DOHH2 (cell line): Measurements from ENCODE around the gene HIC2.

Experiments used
- EZH2phosphoT487 ChIP-seq: fragments of 200-600 bp; sonication (generic); IDR thresholded peaks from 2 replicates; pipeline ENCODE4 v1.6.1; 2017; ENCODE audit warnings: borderline replicate concordance, mild to moderate bottlenecking, antibody characterized with exemption, low read length, moderate library complexity, mixed read lengths
- TF ChIP-seq, protein P1 (sequence below): fragments of 200-600 bp; sonication (generic); IDR thresholded peaks from one replicate; pipeline ENCODE4 v1.5.1; 2014; ENCODE audit warnings: antibody characterized with exemption, mild to moderate bottlenecking, low read depth, low read length; ENCODE audit not compliant: poor library complexity, severe bottlenecking

DNA sequence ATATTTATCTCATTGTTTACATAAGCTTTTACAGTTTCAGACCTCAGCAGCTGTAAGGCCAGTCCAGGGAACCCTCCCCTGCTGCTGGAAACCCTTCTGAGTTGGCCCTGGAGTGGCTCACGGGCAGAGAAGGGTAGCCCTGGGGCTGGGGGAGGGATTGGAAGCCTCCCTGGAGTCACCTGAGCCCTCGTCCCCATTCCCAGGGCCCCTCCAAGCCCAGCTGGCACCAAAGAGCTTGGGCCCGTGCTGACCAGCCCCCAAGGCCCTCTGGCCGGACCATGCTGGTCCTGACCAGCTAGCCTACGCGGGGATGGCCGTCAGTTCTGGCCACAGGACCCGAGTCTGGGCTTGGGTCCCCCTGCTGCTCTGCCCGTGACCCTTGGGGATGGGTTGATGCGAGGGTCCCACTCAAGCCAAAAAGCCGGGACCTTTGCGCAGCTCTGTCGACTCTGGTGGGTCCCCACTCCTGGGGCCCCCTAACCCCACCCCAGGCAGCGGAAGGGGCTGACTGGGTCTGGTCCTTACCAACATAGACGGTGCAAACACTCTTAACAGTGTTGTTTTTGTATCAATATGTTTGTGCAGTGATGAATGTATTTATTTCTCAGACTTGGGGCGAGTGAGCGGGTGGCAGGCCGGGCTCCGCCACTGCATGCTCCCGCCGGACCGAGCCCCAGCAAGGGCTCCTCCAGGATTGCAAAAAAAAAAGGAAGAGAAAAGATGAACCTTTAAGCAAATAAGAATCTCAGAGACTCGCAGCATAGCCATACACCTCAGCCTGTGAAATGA is 32.6 kb downstream of the HIC2 start:
- TF ChIP-seq, protein P1, sequence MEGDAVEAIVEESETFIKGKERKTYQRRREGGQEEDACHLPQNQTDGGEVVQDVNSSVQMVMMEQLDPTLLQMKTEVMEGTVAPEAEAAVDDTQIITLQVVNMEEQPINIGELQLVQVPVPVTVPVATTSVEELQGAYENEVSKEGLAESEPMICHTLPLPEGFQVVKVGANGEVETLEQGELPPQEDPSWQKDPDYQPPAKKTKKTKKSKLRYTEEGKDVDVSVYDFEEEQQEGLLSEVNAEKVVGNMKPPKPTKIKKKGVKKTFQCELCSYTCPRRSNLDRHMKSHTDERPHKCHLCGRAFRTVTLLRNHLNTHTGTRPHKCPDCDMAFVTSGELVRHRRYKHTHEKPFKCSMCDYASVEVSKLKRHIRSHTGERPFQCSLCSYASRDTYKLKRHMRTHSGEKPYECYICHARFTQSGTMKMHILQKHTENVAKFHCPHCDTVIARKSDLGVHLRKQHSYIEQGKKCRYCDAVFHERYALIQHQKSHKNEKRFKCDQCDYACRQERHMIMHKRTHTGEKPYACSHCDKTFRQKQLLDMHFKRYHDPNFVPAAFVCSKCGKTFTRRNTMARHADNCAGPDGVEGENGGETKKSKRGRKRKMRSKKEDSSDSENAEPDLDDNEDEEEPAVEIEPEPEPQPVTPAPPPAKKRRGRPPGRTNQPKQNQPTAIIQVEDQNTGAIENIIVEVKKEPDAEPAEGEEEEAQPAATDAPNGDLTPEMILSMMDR: no peak
- TF ChIP-seq EZH2phosphoT487: no peak
